Neural cell (in vitro differentiated cells): ENCODE data around the gene ANGPTL2.

ENCODE experiments used
- CTCF ChIP-seq: fragments of 450-650 bp; IDR thresholded peaks from 2 replicates; pipeline ENCODE4 v1.5.1; 2014; ENCODE audit warnings: antibody characterized with exemption, mild to moderate bottlenecking, moderate library complexity; ENCODE audit not compliant: poor library complexity, severe bottlenecking
- EP300 ChIP-seq: fragments of 450-650 bp; conservative IDR thresholded peaks from 2 replicates; pipeline ENCODE4 v1.6.1; 2014; ENCODE audit warnings: antibody characterized with exemption, mild to moderate bottlenecking, moderate library complexity; ENCODE audit not compliant: poor library complexity, severe bottlenecking
- EZH2 ChIP-seq: fragments of 200-600, 300-800 bp; shearing (Covaris generic), sonication (generic); IDR thresholded peaks from 2 replicates; pipeline ENCODE4 v1.6.1; 2014; ENCODE audit warnings: antibody characterized with exemption, low read length, borderline replicate concordance, mild to moderate bottlenecking; ENCODE audit not compliant: insufficient read depth, poor library complexity, severe bottlenecking
- POLR2AphosphoS5 ChIP-seq: IDR thresholded peaks from 2 replicates; pipeline ENCODE4 v1.6.1; 2012
- RAD21 ChIP-seq: fragments of 450-650 bp; conservative IDR thresholded peaks from 2 replicates; pipeline ENCODE4 v1.6.1; 2014; ENCODE audit warnings: antibody characterized with exemption, mild to moderate bottlenecking, moderate library complexity
- REST ChIP-seq: IDR thresholded peaks from 2 replicates; pipeline ENCODE4 v1.6.1; 2012; ENCODE audit warnings: borderline replicate concordance
- SMC3 ChIP-seq: fragments of 450-650 bp; conservative IDR thresholded peaks from 2 replicates; pipeline ENCODE4 v1.6.1; 2014; ENCODE audit warnings: antibody characterized with exemption, mild to moderate bottlenecking, moderate library complexity; ENCODE audit not compliant: poor library complexity
- TAF1 ChIP-seq: IDR thresholded peaks from 2 replicates; pipeline ENCODE4 v1.6.1; 2012; ENCODE audit warnings: low read depth

GRCh38 chr9:127117801-127118200 lies 4.6 kb downstream of the ANGPTL2 start:
- TF ChIP-seq EZH2: no peak
- TF ChIP-seq CTCF: no peak
- TF ChIP-seq POLR2AphosphoS5: no peak
- no peak for TF ChIP-seq RAD21
- TF ChIP-seq REST: no peak
- TF ChIP-seq EP300: no peak
- TF ChIP-seq SMC3: no peak
- no peak for TF ChIP-seq TAF1
